K562 (cell line): ENCODE results near the gene MBNL2. TPM values are rescaled to one million over a fixed set of nuclear protein-coding genes. Genes with fewer than 3 reads are reported as not detected.

ENCODE experiments used
- ATAC-seq: fragments of 200-7000 bp; cut with Tn5 transposase; 3 replicates; pipeline ENCODE4 v1.9.1; 2020; ENCODE audit warnings: moderate library complexity
- BruUV-seq: library from RNA; stranded (reverse); fragments of 400-500 nt; replicated peaks from 2 replicates; lab custom pipeline; 2021; lab: Mats Ljungman, UMichigan
- CTCF ChIA-PET: fragments of 300-600 bp; formaldehyde crosslinking; extraction: SDS; loops from one replicate; lab custom pipeline; 2021; ENCODE audit warnings: low intra/inter-chr PET ratio; lab: Yijun Ruan, JAX
- POLR2A ChIA-PET: fragments of 300-600, 350-650 bp; sonication (Branson Sonifier 250); formaldehyde crosslinking; extraction: SDS; loops from one replicate; lab custom pipeline; 2021; ENCODE audit warnings: antibody characterized with exemption, inconsistent platforms; lab: Yijun Ruan, JAX
- DNase-seq, 4 experiments: peaks; one replicate each; pipeline versions ENCODE4 v3.0.0 to v3.0.0-alpha.2; 2011 to 2018; ENCODE audit warnings: low spot score in 3 of 4, mixed read lengths in 3 of 4; ENCODE audit errors: extremely low read depth in 1 of 4
- FAIRE-seq: peaks from 2 replicates; lab custom pipeline; 2011; peaks lifted over from hg19 to GRCh38; lab: Jason Lieb, UNC
- H2AFZ ChIP-seq: 2 replicates; pipeline ENCODE4 v1.6.0; 2011; ENCODE audit warnings: low read depth, low read length, control low read depth, inconsistent platforms
- H3K27ac ChIP-seq: fragments of 200-600 bp; 3 replicates; pipeline ENCODE4 v1.8.0; 2011; ENCODE audit warnings: low read depth, mild to moderate bottlenecking, control low read depth, inconsistent platforms, low read length, moderate library complexity, mixed read lengths; ENCODE audit errors: extremely low read depth
- H3K27me3 ChIP-seq, 2 experiments: fragments of 300-600 bp in 1 of 2; 2 replicates in 1 of 2; 3 replicates in 1 of 2; pipeline versions ENCODE4 v1.6.0 to v1.8.0; 2011; ENCODE audit warnings: inconsistent platforms in 2 of 2, low read length in 2 of 2, mild to moderate bottlenecking in 1 of 2, mixed read lengths in 1 of 2, moderate library complexity in 1 of 2; ENCODE audit not compliant: control insufficient read depth in 2 of 2, insufficient read depth in 2 of 2
- H3K36me3 ChIP-seq: fragments of 300-600 bp; 3 replicates; pipeline ENCODE4 v1.8.0; 2011; ENCODE audit warnings: mild to moderate bottlenecking, low read length, inconsistent platforms; ENCODE audit not compliant: control insufficient read depth, insufficient read depth
- H3K4me1 ChIP-seq, 2 experiments: fragments of 200-600 bp in 1 of 2; replicated peaks in 1 of 2; 2 replicates in 1 of 2; 3 replicates in 1 of 2; pipeline versions ENCODE4 v1.5.1 to v1.8.0; 2011; ENCODE audit warnings: inconsistent platforms in 2 of 2, low read length in 2 of 2, mild to moderate bottlenecking in 1 of 2, mixed read lengths in 1 of 2, moderate library complexity in 1 of 2; ENCODE audit not compliant: control insufficient read depth in 2 of 2, insufficient read depth in 2 of 2
- H3K4me2 ChIP-seq: 2 replicates; pipeline ENCODE4 v1.6.1; 2011; ENCODE audit warnings: low read length, control low read depth, inconsistent platforms, mixed read lengths; ENCODE audit not compliant: insufficient read depth
- H3K4me3 ChIP-seq: fragments of 200-600 bp; sonication (generic), shearing (Covaris generic); 2 replicates; pipeline ENCODE4 v1.5.1; 2016; ENCODE audit warnings: control low read depth, inconsistent platforms
- H3K79me2 ChIP-seq: fragments of 200-600 bp; 3 replicates; pipeline ENCODE4 v1.8.0; 2011; ENCODE audit warnings: low read length, inconsistent platforms; ENCODE audit not compliant: control insufficient read depth, insufficient read depth
- H3K9ac ChIP-seq, 2 experiments: 2 replicates each; pipeline versions ENCODE4 v1.6.0 to v1.6.1; 2011; ENCODE audit warnings: low read depth in 2 of 2, low read length in 2 of 2, control low read depth in 1 of 2, inconsistent platforms in 1 of 2, mild to moderate bottlenecking in 1 of 2, mixed read lengths in 1 of 2; ENCODE audit not compliant: insufficient read depth in 1 of 2
- H3K9me1 ChIP-seq: one replicate; pipeline ENCODE4 v1.6.0; 2011; ENCODE audit warnings: inconsistent platforms, mild to moderate bottlenecking, low read length, moderate library complexity; ENCODE audit not compliant: control insufficient read depth, insufficient read depth
- H3K9me3 ChIP-seq: replicated peaks from 2 replicates; pipeline ENCODE4 v1.5.1; 2011; ENCODE audit warnings: low read depth, low read length, inconsistent platforms; ENCODE audit not compliant: control insufficient read depth, insufficient read depth
- H4K20me1 ChIP-seq: replicated peaks from 2 replicates; pipeline ENCODE4 v1.6.1; 2011; ENCODE audit warnings: low read length, inconsistent platforms, mixed read lengths; ENCODE audit not compliant: control insufficient read depth, insufficient read depth
- CEBPG ChIP-seq, 3 experiments: fragments of 200-800 bp in 1 of 3; sonication (Bioruptor generic) in 1 of 3; sonication (generic) in 1 of 3; formaldehyde crosslinking in 1 of 3; IDR thresholded peaks in 2 of 3; conservative IDR thresholded peaks in 1 of 3; 2 replicates each; pipeline versions ENCODE4 v1.6.1 to v1.8.0; 2016 to 2022; ENCODE audit warnings: missing compliant biosample characterization in 2 of 3, missing genetic modification characterization in 2 of 3, mild to moderate bottlenecking in 1 of 3, missing genetic modification reagents in 1 of 3
- CXXC5 ChIP-seq: fragments of 250-450 bp; sonication (Bioruptor Pico); IDR thresholded peaks from 2 replicates; pipeline ENCODE4 v1.8.0; 2022; ENCODE audit warnings: inconsistent platforms, mild to moderate bottlenecking, moderate library complexity
- DACH1 ChIP-seq: fragments of 450-650 bp; IDR thresholded peaks from 2 replicates; pipeline ENCODE4 v1.6.1; 2018; ENCODE audit not compliant: partially characterized antibody
- E4F1 ChIP-seq: fragments of 250-450 bp; sonication (Bioruptor Pico); IDR thresholded peaks from 2 replicates; pipeline ENCODE4 v1.5.0; 2021; ENCODE audit warnings: mild to moderate bottlenecking, borderline replicate concordance
- FIP1L1 ChIP-seq: fragments of 200-400 bp; formaldehyde crosslinking; IDR thresholded peaks from 2 replicates; pipeline ENCODE4 v1.6.1; 2018; ENCODE audit warnings: mild to moderate bottlenecking, low read depth, low read length; ENCODE audit not compliant: poor library complexity, severe bottlenecking
- FUS ChIP-seq: fragments of 200-400 bp; formaldehyde crosslinking; optimal IDR thresholded peaks from 2 replicates; pipeline ENCODE3; 2017; ENCODE audit warnings: low read depth, low read length
- HMG20B ChIP-seq: fragments of 250-450 bp; sonication (Bioruptor Pico); IDR thresholded peaks from 2 replicates; pipeline ENCODE4 v1.5.0; 2021; ENCODE audit warnings: mild to moderate bottlenecking
- POLR2G ChIP-seq: fragments of 200-400 bp; formaldehyde crosslinking; IDR thresholded peaks from 2 replicates; pipeline ENCODE4 v1.6.1; 2017; ENCODE audit warnings: low read depth, mild to moderate bottlenecking, antibody characterized with exemption, low read length, moderate library complexity
- SPI1 ChIP-seq: IDR thresholded peaks from 2 replicates; pipeline ENCODE4 v1.6.1; 2011; ENCODE audit warnings: low read depth, low read length, control low read depth, borderline replicate concordance
- TAF7 ChIP-seq: fragments of 450-650 bp; IDR thresholded peaks from 2 replicates; pipeline ENCODE4 v1.6.1; 2016; ENCODE audit warnings: missing genetic modification characterization, missing compliant biosample characterization
- ZNF76 ChIP-seq: fragments of 250-450 bp; sonication (Bioruptor Pico); IDR thresholded peaks from 2 replicates; pipeline ENCODE4 v1.4.0; 2020; ENCODE audit warnings: mild to moderate bottlenecking, moderate library complexity, borderline replicate concordance
- WGBS: fragments of 100-300 bp; shearing (Covaris generic); methylation state at CpG from one replicate; pipeline ENCODE4 v1.1.6; 2016; ENCODE audit warnings: low coverage, mixed read lengths; ENCODE audit not compliant: insufficient coverage; ENCODE audit errors: missing lambda C conversion rate; 5-methylcytosine and 5-hydroxymethylcytosine counted together
- in situ Hi-C: fragments of 300-500 bp; cut with MboI; formaldehyde crosslinking; loops from 4 replicates; pipeline ENCODE4 v1.15.0; 2018; ENCODE audit warnings: inconsistent platforms, mixed read lengths
- intact Hi-C: fragments of 100-400 bp; cut with micrococcal nuclease; formaldehyde crosslinking; loops from 2 replicates; pipeline ENCODE4 v1.14.2; 2022
- polyA plus RNA-seq, 8 experiments: library from polyadenylated mRNA; depleted of rRNA in 4 of 8; stranded (reverse) in 5 of 8; unstranded in 3 of 8; fragments of >200 nt; fragmentation: Nextera tagmentation in 2 of 8; fragmentation: Illumina TruSeq in 1 of 8; extraction: Ambion mirVana in 2 of 8; extraction: Trizol in 1 of 8; gene quantifications; 2 replicates each; pipeline versions ENCODE4 v1.2.1 to v1.2.3, GENCODE V29; 2011 to 2014; ENCODE audit warnings: inconsistent platforms in 1 of 8, missing spikeins in 1 of 8
- total RNA-seq, 7 experiments: library from RNA; depleted of rRNA in 6 of 7; stranded (reverse); fragments of >200 nt in 6 of 7; fragmentation: Illumina TruSeq in 2 of 7; extraction: Trizol in 2 of 7; gene quantifications; 2 replicates each; pipeline versions ENCODE4 v1.2.1 to v1.2.3, GENCODE V29; 2011 to 2021; ENCODE audit warnings: low replicate concordance in 1 of 7
- TF ChIP-seq, protein P1 (sequence below): conservative IDR thresholded peaks from 2 replicates; pipeline ENCODE4 v1.6.1; 2011; ENCODE audit warnings: low read depth, mild to moderate bottlenecking, low read length; ENCODE audit not compliant: control insufficient read depth

Gene MBNL2
- total and polyA plus RNA-seq, 9 of the 15 experiments (the other 6 are each of a cell fraction or from before 2014, with no cell fraction given): 7.0 to 24.8 (median 13.8) TPM

- 90% methylated on average over 6 of the region's 8 CpGs for WGBS
- H3K9ac ChIP-seq: no peak overlapping the region
- H3K79me2 ChIP-seq: peaks cover 90% of the 10 kb centered on the region
Observed at GRCh38 chr13:97253581-97254293, 31.6 kb downstream of the MBNL2 start.

GRCh38 chr13:97254816-97255215 lies 32.7 kb downstream of the MBNL2 start:
- FAIRE-seq: no peak
- intact Hi-C loops: loop anchor here (5.0 kb wide), 2 partner anchors 87 to 143 kb away; no protein-coding TSS in a partner anchor
- no peak overlapping the region for H3K4me3 ChIP-seq
- H3K9me1 ChIP-seq: no peaks in the 10 kb centered on the region
- in situ Hi-C loops: no loop called here
- peaks cover 89% of the 10 kb centered on the region for H3K79me2 ChIP-seq
- POLR2A ChIA-PET: no interaction called here
- H4K20me1 ChIP-seq: no peaks in the 10 kb centered on the region
- CTCF ChIA-PET: no interaction called here
- DNase-seq: no peak
- no peak overlapping the region for H2AFZ ChIP-seq
- 0 out of 3 replicates have a peak, but pooled peaks have one; percentile 4 for ATAC-seq
- WGBS: 12% methylated on average over 2 of the region's 2 CpGs
- H3K4me1 ChIP-seq: peaks cover 17 to 52% of the 10 kb centered on the region in 2 experiments; a peak in 4 of 5 replicates
- H3K4me2 ChIP-seq: peak overlapping the region; percentile 59
- H3K9me3 ChIP-seq: no peaks in the 10 kb centered on the region
- H3K27me3 ChIP-seq: no peaks in the 10 kb centered on the region
- BruUV-seq: no TSS peak
- peak overlapping the region in 1 of 2 experiments; percentile 93; a peak in 3 of 4 replicates for H3K9ac ChIP-seq
- H3K27ac ChIP-seq: peak overlapping the region; percentile 100
- peaks cover 11% of the 10 kb centered on the region; the same call in 2 of the 3 replicates for H3K36me3 ChIP-seq
- TF ChIP-seq TAF7 (tag): no peak
- no peak for TF ChIP-seq FUS
- no peak for TF ChIP-seq ZNF76
- 0 out of 2 replicates have a peak, but pooled peaks have one; percentile 19 for TF ChIP-seq POLR2G
- no peak for TF ChIP-seq FIP1L1
- TF ChIP-seq, protein P1, sequence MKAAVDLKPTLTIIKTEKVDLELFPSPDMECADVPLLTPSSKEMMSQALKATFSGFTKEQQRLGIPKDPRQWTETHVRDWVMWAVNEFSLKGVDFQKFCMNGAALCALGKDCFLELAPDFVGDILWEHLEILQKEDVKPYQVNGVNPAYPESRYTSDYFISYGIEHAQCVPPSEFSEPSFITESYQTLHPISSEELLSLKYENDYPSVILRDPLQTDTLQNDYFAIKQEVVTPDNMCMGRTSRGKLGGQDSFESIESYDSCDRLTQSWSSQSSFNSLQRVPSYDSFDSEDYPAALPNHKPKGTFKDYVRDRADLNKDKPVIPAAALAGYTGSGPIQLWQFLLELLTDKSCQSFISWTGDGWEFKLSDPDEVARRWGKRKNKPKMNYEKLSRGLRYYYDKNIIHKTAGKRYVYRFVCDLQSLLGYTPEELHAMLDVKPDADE: no peak
- no peak for TF ChIP-seq HMG20B
- TF ChIP-seq SPI1: no peak
- TF ChIP-seq E4F1 (CRISPR knock-in tag): no peak

More at GRCh38 chr13:97253581-97254293, 31.6 kb downstream of the MBNL2 start:
- ChIA-PET POLR2A (interaction anchor here (0.6 kb wide), 1 partner anchor 1979 kb away, joined by 3 read pairs; no protein-coding TSS in a partner anchor), CTCF (no interaction called here)
- H3K4me1 ChIP-seq: peaks cover 10 to 49% of the 10 kb centered on the region in 2 experiments; a peak in 4 of 5 replicates
- no peak overlapping the region for H3K27ac ChIP-seq
- TF ChIP-seq CEBPG (CRISPR knock-in tag; IDR thresholded peaks at IDR 0.05) (no peak), CEBPG (tag; conservative IDR thresholded peaks at IDR 0.05 in 1 of 2, IDR thresholded peaks at IDR 0.05 in 1 of 2) (0 out of 4 replicates have a peak, but pooled peaks of 1 of the 2 experiments have one; percentile 6), CXXC5 (CRISPR knock-in tag) (no peak), DACH1 (peak; percentile 97)
- ATAC-seq: no peak
- H4K20me1 ChIP-seq: no peaks in the 10 kb centered on the region
- intact Hi-C loops: no loop called here
- FAIRE-seq: no peak
- no peaks in the 10 kb centered on the region for H3K9me3 ChIP-seq
- H3K27me3 ChIP-seq: no peaks in the 10 kb centered on the region
- H3K36me3 ChIP-seq: peaks cover 5% of the 10 kb centered on the region; the same call in 2 of the 3 replicates
- no peak overlapping the region for H3K4me3 ChIP-seq
- no peak overlapping the region for H3K4me2 ChIP-seq
- no peak overlapping the region for H2AFZ ChIP-seq
- no peak for DNase-seq
- no peaks in the 10 kb centered on the region for H3K9me1 ChIP-seq
- BruUV-seq: no TSS peak
- in situ Hi-C loops: no loop called here
